ENCODE results near the gene ZNF276.
"Not testable (repeated sequence)": the region's sequence is repeated elsewhere in the genome, so short reads cannot be mapped to it uniquely, and the experiment has no call there.

The ZNF276 gene

DNA sequence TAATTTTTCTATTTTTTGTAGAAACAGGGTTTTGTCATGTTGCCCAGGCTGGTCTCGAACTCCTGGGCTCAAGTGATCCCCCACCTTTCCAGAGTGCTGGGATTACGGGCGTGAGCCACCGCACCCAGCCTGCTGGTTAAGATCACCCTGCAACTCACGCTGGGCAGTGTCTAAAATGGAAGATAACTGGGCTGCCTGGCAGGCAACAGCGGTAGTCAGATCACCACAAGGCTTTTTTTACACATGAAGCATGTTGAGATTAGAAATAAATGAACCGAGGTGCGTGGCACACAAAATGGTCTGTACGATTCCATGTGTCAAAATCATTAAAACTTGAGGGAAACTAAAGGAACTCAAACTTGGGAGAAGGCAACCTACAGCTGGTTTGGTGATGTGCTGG, 26.7 kb downstream of the ZNF276 start:
- no peaks in the 10 kb centered on the region for H3K4me1 ChIP-seq (ENCODE audit: control insufficient read depth, low read depth, low read length)
- no peaks in the 10 kb centered on the region for H3K9me3 ChIP-seq (ENCODE audit: control insufficient read depth, low read depth, low read length)
- no peaks in the 10 kb centered on the region for H3K27me3 ChIP-seq (ENCODE audit: control insufficient read depth, insufficient read depth, low read length)
- no peak overlapping the region for H3K27ac ChIP-seq (ENCODE audit: low read length)
- peaks cover 72% of the 10 kb centered on the region for H3K36me3 ChIP-seq (ENCODE audit: control insufficient read depth, low read depth, low read length)
- no peak overlapping the region for H3K4me3 ChIP-seq (ENCODE audit: low read length)
- H3K9ac ChIP-seq (ENCODE audit: low read length): no peak overlapping the region

DNA sequence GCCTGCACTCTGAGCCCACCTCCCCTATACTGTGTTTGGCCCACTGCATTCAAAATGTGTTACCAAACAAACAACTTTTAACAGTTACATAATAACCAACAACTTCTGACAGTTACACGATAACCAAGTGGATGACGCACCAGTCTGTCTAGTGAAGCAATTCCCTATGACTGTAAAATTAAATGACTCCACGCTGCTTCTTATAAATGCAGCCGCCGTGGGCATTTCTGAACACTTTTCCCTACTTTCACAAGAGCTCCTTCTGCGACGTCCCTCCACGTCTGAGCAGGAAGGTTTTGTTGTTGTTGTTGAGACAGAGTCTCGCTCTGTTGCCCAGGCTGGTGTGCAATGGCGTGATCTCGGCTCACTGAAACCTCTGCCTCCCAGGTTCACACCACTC, 27.6 kb downstream of the ZNF276 start:
- Histone ChIP-seq H3K36me3 (ENCODE audit: control insufficient read depth, low read depth, low read length) (peaks cover 71% of the 10 kb centered on the region), H3K27me3 (ENCODE audit: control insufficient read depth, insufficient read depth, low read length) (no peaks in the 10 kb centered on the region), H3K27ac (ENCODE audit: low read length) (no peak overlapping the region), H3K9me3 (ENCODE audit: control insufficient read depth, low read depth, low read length) (no peaks in the 10 kb centered on the region), H3K4me3 (ENCODE audit: low read length) (no peak overlapping the region), H3K4me1 (ENCODE audit: control insufficient read depth, low read depth, low read length) (no peaks in the 10 kb centered on the region), H3K9ac (ENCODE audit: low read length) (no peak overlapping the region)

GRCh38 chr16:89749637-89750036, 28.3 kb downstream of the ZNF276 start:
- Histone ChIP-seq H3K27ac (ENCODE audit: low read length) (no peak overlapping the region), H3K27me3 (ENCODE audit: control insufficient read depth, insufficient read depth, low read length) (no peaks in the 10 kb centered on the region), H3K9me3 (ENCODE audit: control insufficient read depth, low read depth, low read length) (no peaks in the 10 kb centered on the region), H3K9ac (ENCODE audit: low read length) (no peak overlapping the region), H3K4me3 (ENCODE audit: low read length) (no peak overlapping the region), H3K36me3 (ENCODE audit: control insufficient read depth, low read depth, low read length) (peaks cover 64% of the 10 kb centered on the region), H3K4me1 (ENCODE audit: control insufficient read depth, low read depth, low read length) (no peaks in the 10 kb centered on the region)

GRCh38 chr16:89759746-89760340, 38.5 kb downstream of the ZNF276 start:
- Histone ChIP-seq H3K9ac (ENCODE audit: low read length) (no peak overlapping the region), H3K27me3 (ENCODE audit: control insufficient read depth, insufficient read depth, low read length) (no peaks in the 10 kb centered on the region), H3K4me3 (ENCODE audit: low read length) (no peak overlapping the region), H3K36me3 (ENCODE audit: control insufficient read depth, low read depth, low read length) (peaks cover 75% of the 10 kb centered on the region), H3K4me1 (ENCODE audit: control insufficient read depth, low read depth, low read length) (no peaks in the 10 kb centered on the region), H3K27ac (ENCODE audit: low read length) (no peak overlapping the region), H3K9me3 (ENCODE audit: control insufficient read depth, low read depth, low read length) (no peaks in the 10 kb centered on the region)

DNA sequence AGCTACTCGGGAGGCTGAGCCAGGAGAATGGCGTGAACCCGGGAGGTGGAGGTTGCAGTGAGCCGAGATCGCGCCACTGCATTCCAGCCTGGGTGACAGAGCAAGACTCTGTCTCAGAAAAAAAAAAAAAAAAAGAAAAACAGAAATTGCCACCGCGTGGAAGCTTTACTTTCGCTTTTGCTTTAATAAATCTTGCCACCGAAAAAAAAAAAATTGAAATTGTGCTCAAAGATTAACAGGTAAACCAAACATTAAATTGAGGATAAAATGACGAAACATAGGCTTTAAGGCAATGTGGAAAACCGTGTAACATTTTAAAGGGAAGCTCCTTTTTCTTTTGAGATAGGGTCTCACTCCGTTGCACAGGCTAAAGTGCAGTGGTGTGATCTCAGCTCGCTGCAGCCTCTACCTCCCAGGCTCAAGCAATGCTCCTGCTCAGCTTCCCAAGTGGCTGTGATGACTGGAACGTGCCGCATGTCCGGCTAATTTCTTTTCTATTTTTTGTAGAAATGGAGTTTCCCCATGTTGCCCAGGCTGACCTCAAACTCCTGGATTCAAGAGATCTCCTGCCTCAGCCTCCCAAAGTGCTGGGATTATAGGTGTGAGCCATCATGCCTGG, 40.1 kb downstream of the ZNF276 start:
- no peaks in the 10 kb centered on the region for H3K4me1 ChIP-seq (ENCODE audit: control insufficient read depth, low read depth, low read length)
- no peaks in the 10 kb centered on the region for H3K9me3 ChIP-seq (ENCODE audit: control insufficient read depth, low read depth, low read length)
- no peaks in the 10 kb centered on the region for H3K27me3 ChIP-seq (ENCODE audit: control insufficient read depth, insufficient read depth, low read length)
- H3K36me3 ChIP-seq (ENCODE audit: control insufficient read depth, low read depth, low read length): peaks cover 77% of the 10 kb centered on the region
- no peak overlapping the region for H3K27ac ChIP-seq (ENCODE audit: low read length)
- H3K9ac ChIP-seq (ENCODE audit: low read length): no peak overlapping the region
- no peak overlapping the region for H3K4me3 ChIP-seq (ENCODE audit: low read length)

GRCh38 chr16:89764711-89765201, 43.4 kb downstream of the ZNF276 start:
- H3K9ac ChIP-seq (ENCODE audit: low read length): no peak overlapping the region
- H3K4me3 ChIP-seq (ENCODE audit: low read length): no peak overlapping the region

DNA sequence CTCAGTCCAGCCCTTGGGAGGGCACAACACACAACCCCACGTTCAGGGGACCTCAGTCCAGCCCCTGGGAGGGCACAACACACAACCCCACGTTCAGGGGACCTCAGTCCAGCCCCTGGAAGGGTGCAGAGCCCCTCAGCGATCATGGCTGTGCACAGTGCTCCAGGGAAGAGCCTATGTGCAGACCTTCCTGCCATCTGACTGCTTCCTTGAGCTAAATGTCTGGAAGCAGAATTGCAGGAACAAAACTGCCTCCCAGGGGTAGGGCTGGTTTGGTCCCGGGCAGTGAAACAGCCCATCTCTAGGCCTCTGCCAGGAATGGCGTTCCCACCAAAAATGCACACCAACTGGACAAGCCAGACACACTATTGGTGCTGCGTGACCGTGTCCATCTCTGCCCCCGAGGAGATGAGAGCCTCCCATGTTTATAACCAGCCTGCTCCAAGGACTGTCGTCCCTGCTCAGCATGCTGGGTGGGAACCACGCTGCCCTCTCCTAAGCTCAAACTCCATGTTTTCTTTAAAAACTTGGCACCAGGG, 44.0 kb downstream of the ZNF276 start:
- H3K27ac ChIP-seq (ENCODE audit: low read length): no peak overlapping the region
- no peak overlapping the region for H3K9ac ChIP-seq (ENCODE audit: low read length)
- no peaks in the 10 kb centered on the region for H3K4me1 ChIP-seq (ENCODE audit: control insufficient read depth, low read depth, low read length)
- H3K9me3 ChIP-seq (ENCODE audit: control insufficient read depth, low read depth, low read length): no peaks in the 10 kb centered on the region
- H3K36me3 ChIP-seq (ENCODE audit: control insufficient read depth, low read depth, low read length): peaks cover 74% of the 10 kb centered on the region
- H3K4me3 ChIP-seq (ENCODE audit: low read length): no peak overlapping the region
- H3K27me3 ChIP-seq (ENCODE audit: control insufficient read depth, insufficient read depth, low read length): no peaks in the 10 kb centered on the region

More at GRCh38 chr16:89764711-89765201, 43.4 kb downstream of the ZNF276 start:
- no peak overlapping the region for H3K27ac ChIP-seq (ENCODE audit: low read length)
- H3K9me3 ChIP-seq (ENCODE audit: control insufficient read depth, low read depth, low read length): no peaks in the 10 kb centered on the region
- peaks cover 72% of the 10 kb centered on the region for H3K36me3 ChIP-seq (ENCODE audit: control insufficient read depth, low read depth, low read length)
- H3K27me3 ChIP-seq (ENCODE audit: control insufficient read depth, insufficient read depth, low read length): no peaks in the 10 kb centered on the region
- H3K4me1 ChIP-seq (ENCODE audit: control insufficient read depth, low read depth, low read length): no peaks in the 10 kb centered on the region

DNA sequence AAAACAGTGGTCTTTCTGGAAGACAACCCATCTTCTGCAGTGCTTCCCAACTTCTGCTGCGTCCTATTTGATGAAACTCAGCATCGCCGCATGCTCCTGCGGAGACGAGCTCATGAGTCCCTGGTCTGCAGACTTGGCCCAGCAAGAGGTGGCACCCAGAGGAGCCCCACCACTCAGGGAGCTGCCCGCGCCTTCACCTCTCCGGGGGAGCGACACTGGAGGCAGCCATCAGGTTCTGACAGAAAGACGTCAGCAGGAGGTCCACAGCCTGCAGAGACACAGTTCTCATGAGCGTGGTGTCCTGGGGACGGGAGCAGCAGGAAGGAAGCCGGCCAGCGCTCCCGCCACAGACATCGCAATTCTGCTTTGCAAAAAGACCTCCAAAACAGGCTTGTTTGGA, 49.0 kb downstream of the ZNF276 start:
- H3K9ac ChIP-seq (ENCODE audit: low read length): no peak overlapping the region
- H3K27me3 ChIP-seq (ENCODE audit: control insufficient read depth, insufficient read depth, low read length): no peaks in the 10 kb centered on the region
- H3K4me1 ChIP-seq (ENCODE audit: control insufficient read depth, low read depth, low read length): no peaks in the 10 kb centered on the region
- H3K4me3 ChIP-seq (ENCODE audit: low read length): no peak overlapping the region
- peaks cover 77% of the 10 kb centered on the region for H3K36me3 ChIP-seq (ENCODE audit: control insufficient read depth, low read depth, low read length)
- no peak overlapping the region for H3K27ac ChIP-seq (ENCODE audit: low read length)
- no peaks in the 10 kb centered on the region for H3K9me3 ChIP-seq (ENCODE audit: control insufficient read depth, low read depth, low read length)

DNA sequence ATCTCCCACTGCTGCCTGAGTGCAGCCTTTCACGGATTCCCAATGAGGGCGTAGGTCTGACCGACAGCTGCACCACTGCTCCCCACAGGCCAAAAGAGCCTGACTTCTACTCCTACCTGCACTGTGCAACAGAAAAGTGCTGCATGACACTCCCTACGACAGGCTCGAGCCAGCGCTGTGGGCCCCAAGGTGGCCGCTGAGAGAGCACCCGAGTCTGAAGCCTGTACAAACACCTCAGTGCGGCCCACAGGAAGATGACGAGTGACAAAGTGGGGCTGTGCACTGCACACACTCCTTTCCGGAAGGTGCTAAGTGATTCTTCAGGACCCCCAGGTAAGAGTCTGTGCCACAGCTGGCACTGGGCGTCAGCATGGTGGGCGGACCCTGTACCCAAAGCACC, 53.9 kb downstream of the ZNF276 start:
- H3K9me3 ChIP-seq (ENCODE audit: control insufficient read depth, low read depth, low read length): no peaks in the 10 kb centered on the region
- H3K4me3 ChIP-seq (ENCODE audit: low read length): no peak overlapping the region
- H3K9ac ChIP-seq (ENCODE audit: low read length): no peak overlapping the region
- peaks cover 71% of the 10 kb centered on the region for H3K36me3 ChIP-seq (ENCODE audit: control insufficient read depth, low read depth, low read length)
- H3K4me1 ChIP-seq (ENCODE audit: control insufficient read depth, low read depth, low read length): no peaks in the 10 kb centered on the region
- no peak overlapping the region for H3K27ac ChIP-seq (ENCODE audit: low read length)
- no peaks in the 10 kb centered on the region for H3K27me3 ChIP-seq (ENCODE audit: control insufficient read depth, insufficient read depth, low read length)

GRCh38 chr16:89778211-89778610, 56.9 kb downstream of the ZNF276 start:
- not testable (repeated sequence) for H3K27me3 ChIP-seq (ENCODE audit: control insufficient read depth, insufficient read depth, low read length); H3K4me3 ChIP-seq (ENCODE audit: low read length); H3K9ac ChIP-seq (ENCODE audit: low read length); H3K27ac ChIP-seq (ENCODE audit: low read length); H3K4me1 ChIP-seq (ENCODE audit: control insufficient read depth, low read depth, low read length); H3K9me3 ChIP-seq (ENCODE audit: control insufficient read depth, low read depth, low read length)
- H3K36me3 ChIP-seq (ENCODE audit: control insufficient read depth, low read depth, low read length): peaks cover 55% of the 10 kb centered on the region

DNA sequence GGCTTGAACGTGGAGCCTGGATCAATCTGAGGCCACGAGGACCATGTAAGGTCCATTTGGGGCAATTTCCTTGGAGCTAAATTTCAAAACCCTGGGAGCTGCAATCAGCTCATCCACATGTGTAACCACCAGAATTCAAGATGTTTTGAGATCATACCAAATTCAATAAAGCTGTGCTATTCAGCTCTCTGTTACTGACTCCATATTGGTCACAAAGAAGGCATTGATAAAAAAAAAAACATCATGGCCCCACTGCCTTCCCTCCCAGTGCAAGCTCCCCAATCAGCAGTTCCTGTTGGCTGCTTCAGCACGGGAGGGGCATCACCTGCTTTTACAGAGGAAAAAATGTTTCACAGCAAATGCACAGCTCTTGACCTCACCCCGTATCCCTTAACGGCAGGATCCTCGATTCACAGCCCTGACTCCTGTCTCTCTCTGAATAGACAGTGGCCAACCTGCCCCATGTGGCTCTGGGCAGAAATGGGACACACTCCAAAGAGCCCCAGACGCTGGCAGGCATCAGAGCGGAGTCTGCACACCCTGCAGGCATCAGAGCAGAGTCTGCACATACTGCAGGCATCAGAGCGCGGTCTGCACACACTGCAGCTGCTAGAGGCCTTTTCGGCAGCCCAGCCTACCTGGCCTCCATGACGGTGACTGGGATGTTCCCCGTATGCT, 58.0 kb downstream of the ZNF276 start:
- Histone ChIP-seq H3K27me3 (ENCODE audit: control insufficient read depth, insufficient read depth, low read length) (no peaks in the 10 kb centered on the region), H3K4me1 (ENCODE audit: control insufficient read depth, low read depth, low read length) (no peaks in the 10 kb centered on the region), H3K9ac (ENCODE audit: low read length) (no peak overlapping the region), H3K36me3 (ENCODE audit: control insufficient read depth, low read depth, low read length) (peaks cover 53% of the 10 kb centered on the region), H3K4me3 (ENCODE audit: low read length) (no peak overlapping the region), H3K9me3 (ENCODE audit: control insufficient read depth, low read depth, low read length) (no peaks in the 10 kb centered on the region), H3K27ac (ENCODE audit: low read length) (no peak overlapping the region)

All from iPS-18a (cell line).